Neural cell (in vitro differentiated cells): Measurements from ENCODE around the gene HIVEP2. TPM values are rescaled to one million over a fixed set of nuclear protein-coding genes. Genes with fewer than 3 reads are reported as not detected.
A peak's percentile ranks its signal among the peaks of the same experiment; 100 is the strongest.

Source experiments
- H2AFZ ChIP-seq: fragments of 200-600, 300-800 bp; sonication (generic), shearing (Covaris generic); 2 replicates; pipeline ENCODE4 v1.6.0; 2014; ENCODE audit warnings: low read depth, mild to moderate bottlenecking, antibody characterized with exemption, low read length, moderate library complexity
- H3F3A ChIP-seq: fragments of 200-600 bp; shearing (Covaris generic); 2 replicates; pipeline ENCODE4 v1.6.1; 2016; ENCODE audit warnings: mild to moderate bottlenecking, moderate library complexity, mixed read lengths, antibody characterized with exemption, low read length; ENCODE audit not compliant: insufficient read depth, poor library complexity, severe bottlenecking
- H3K27ac ChIP-seq: fragments of 200-600, 300-800 bp; sonication (generic), shearing (Covaris generic); 2 replicates; pipeline ENCODE4 v1.5.1; 2014; ENCODE audit warnings: mild to moderate bottlenecking, low read length, moderate library complexity
- H3K27me3 ChIP-seq: fragments of 300-800, 200-600 bp; sonication (generic), shearing (Covaris generic); 2 replicates; pipeline ENCODE4 v1.6.0; 2014; ENCODE audit warnings: mild to moderate bottlenecking, low read depth, low read length, moderate library complexity; ENCODE audit not compliant: insufficient read depth
- H3K36me3 ChIP-seq: fragments of 300-800, 200-600 bp; sonication (generic), shearing (Covaris generic); 2 replicates; pipeline ENCODE4 v1.5.1; 2014; ENCODE audit warnings: mild to moderate bottlenecking, antibody characterized with exemption, low read length, moderate library complexity; ENCODE audit not compliant: insufficient read depth
- H3K4me2 ChIP-seq: fragments of 300-800, 200-600 bp; sonication (generic), shearing (Covaris generic); 2 replicates; pipeline ENCODE4 v1.6.0; 2014; ENCODE audit warnings: mild to moderate bottlenecking, low read length
- H3K4me3 ChIP-seq: fragments of 300-800, 200-600 bp; sonication (generic), shearing (Covaris generic); 2 replicates; pipeline ENCODE4 v1.5.1; 2014; ENCODE audit warnings: mild to moderate bottlenecking, low read length, moderate library complexity
- H3K79me2 ChIP-seq: fragments of 200-600 bp; shearing (Covaris generic); replicated peaks from 2 replicates; pipeline ENCODE4 v1.6.0; 2014; ENCODE audit warnings: mild to moderate bottlenecking, low read length, moderate library complexity; ENCODE audit not compliant: insufficient read depth
- H3K9ac ChIP-seq: fragments of 300-800, 200-600 bp; sonication (generic), shearing (Covaris generic); 2 replicates; pipeline ENCODE4 v1.6.1; 2016; ENCODE audit warnings: mild to moderate bottlenecking, low read length, mixed read lengths
- H3K9me2 ChIP-seq: fragments of 200-600 bp; shearing (Covaris generic); 2 replicates; pipeline ENCODE4 v1.6.1; 2016; ENCODE audit warnings: mild to moderate bottlenecking, low read length, mixed read lengths; ENCODE audit not compliant: insufficient read depth
- H3K9me3 ChIP-seq: fragments of 200-600, 300-800 bp; sonication (generic), shearing (Covaris generic); 2 replicates; pipeline ENCODE4 v1.6.1; 2016; ENCODE audit warnings: mild to moderate bottlenecking, mixed run types, low read length, moderate library complexity, mixed read lengths
- H4K20me1 ChIP-seq: fragments of 200-600 bp; shearing (Covaris generic); 2 replicates; pipeline ENCODE4 v1.6.1; 2016; ENCODE audit warnings: mild to moderate bottlenecking, mixed run types; ENCODE audit not compliant: insufficient read depth
- EP300 ChIP-seq: fragments of 450-650 bp; conservative IDR thresholded peaks from 2 replicates; pipeline ENCODE4 v1.6.1; 2014; ENCODE audit warnings: antibody characterized with exemption, mild to moderate bottlenecking, moderate library complexity; ENCODE audit not compliant: poor library complexity, severe bottlenecking
- EZH2 ChIP-seq: fragments of 200-600, 300-800 bp; shearing (Covaris generic), sonication (generic); IDR thresholded peaks from 2 replicates; pipeline ENCODE4 v1.6.1; 2014; ENCODE audit warnings: antibody characterized with exemption, low read length, borderline replicate concordance, mild to moderate bottlenecking; ENCODE audit not compliant: insufficient read depth, poor library complexity, severe bottlenecking
- MXI1 ChIP-seq: fragments of 450-650 bp; conservative IDR thresholded peaks from 2 replicates; pipeline ENCODE4 v1.6.1; 2014; ENCODE audit warnings: antibody characterized with exemption, mild to moderate bottlenecking; ENCODE audit not compliant: poor library complexity, severe bottlenecking
- POLR2AphosphoS5 ChIP-seq: IDR thresholded peaks from 2 replicates; pipeline ENCODE4 v1.6.1; 2012
- RAD21 ChIP-seq: fragments of 450-650 bp; conservative IDR thresholded peaks from 2 replicates; pipeline ENCODE4 v1.6.1; 2014; ENCODE audit warnings: antibody characterized with exemption, mild to moderate bottlenecking, moderate library complexity
- TAF1 ChIP-seq: IDR thresholded peaks from 2 replicates; pipeline ENCODE4 v1.6.1; 2012; ENCODE audit warnings: low read depth
- polyA plus RNA-seq: library from polyadenylated mRNA; depleted of rRNA; stranded (reverse); fragments of >200 nt; gene quantifications from 2 replicates; pipeline ENCODE4 v1.2.3, GENCODE V29; 2014
- TF ChIP-seq, protein P1 (sequence below): IDR thresholded peaks from 2 replicates; pipeline ENCODE4 v1.6.1; 2012; ENCODE audit warnings: borderline replicate concordance
- TF ChIP-seq, protein P2 (sequence below): fragments of 450-650 bp; IDR thresholded peaks from 2 replicates; pipeline ENCODE4 v1.5.1; 2014; ENCODE audit warnings: antibody characterized with exemption, mild to moderate bottlenecking, moderate library complexity; ENCODE audit not compliant: poor library complexity, severe bottlenecking

HIVEP2 gene
- polyA plus RNA-seq, 1 donor from 2014 or later: 6.0 TPM

DNA sequence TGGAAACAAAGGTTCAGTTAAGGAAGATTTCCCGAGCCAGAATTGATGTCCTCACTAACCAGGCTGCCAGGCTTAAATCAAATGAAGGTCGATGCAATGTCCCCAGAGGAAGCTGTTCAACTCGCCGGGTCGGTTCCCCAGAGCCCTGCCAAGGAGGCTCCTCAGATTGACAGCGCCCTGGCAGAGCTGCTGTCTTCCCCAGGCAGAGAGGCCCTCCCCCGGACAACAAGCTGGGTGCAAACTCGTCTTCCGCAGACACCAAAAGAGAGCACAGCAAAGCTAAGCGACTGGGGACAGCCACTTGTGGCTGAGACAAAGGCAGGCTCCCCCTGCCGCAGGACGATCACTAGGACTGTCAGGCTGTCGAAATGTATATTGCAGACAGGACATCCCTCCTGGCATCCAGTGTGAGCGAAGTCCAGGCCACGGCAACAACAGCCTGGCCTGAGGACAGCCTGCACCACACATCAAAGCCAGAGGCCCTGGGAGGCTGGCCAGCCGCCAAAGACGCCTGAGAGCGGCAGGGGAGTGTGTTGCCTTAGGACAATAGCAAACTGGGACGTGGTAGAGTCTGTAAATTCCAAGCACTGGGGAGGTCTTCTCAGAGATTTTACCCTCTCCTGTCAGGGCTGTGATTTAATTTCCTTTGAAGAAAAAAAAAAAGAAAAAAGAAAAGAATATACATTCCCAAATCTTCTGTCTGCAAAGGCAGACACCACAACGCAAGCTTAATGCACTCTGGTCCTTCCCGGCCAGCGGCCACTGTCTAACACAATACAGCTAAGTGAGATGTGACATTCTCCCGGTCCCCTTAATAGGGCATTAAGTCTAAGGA, 99.1 kb downstream of the HIVEP2 start:
- no peaks in the 10 kb centered on the region for H3K27me3 ChIP-seq
- peak overlapping the region; percentile 44 for H3K4me3 ChIP-seq
- no peaks in the 10 kb centered on the region for H3K9me2 ChIP-seq
- H3K79me2 ChIP-seq: no peaks in the 10 kb centered on the region
- H3K36me3 ChIP-seq: no peaks in the 10 kb centered on the region
- H3K4me2 ChIP-seq: no peak overlapping the region
- H3K9me3 ChIP-seq: no peaks in the 10 kb centered on the region
- TF ChIP-seq EP300 (no peak), RAD21 (no peak), POLR2AphosphoS5 (no peak), MXI1 (no peak), EZH2 (no peak)
- TF ChIP-seq, protein P1, sequence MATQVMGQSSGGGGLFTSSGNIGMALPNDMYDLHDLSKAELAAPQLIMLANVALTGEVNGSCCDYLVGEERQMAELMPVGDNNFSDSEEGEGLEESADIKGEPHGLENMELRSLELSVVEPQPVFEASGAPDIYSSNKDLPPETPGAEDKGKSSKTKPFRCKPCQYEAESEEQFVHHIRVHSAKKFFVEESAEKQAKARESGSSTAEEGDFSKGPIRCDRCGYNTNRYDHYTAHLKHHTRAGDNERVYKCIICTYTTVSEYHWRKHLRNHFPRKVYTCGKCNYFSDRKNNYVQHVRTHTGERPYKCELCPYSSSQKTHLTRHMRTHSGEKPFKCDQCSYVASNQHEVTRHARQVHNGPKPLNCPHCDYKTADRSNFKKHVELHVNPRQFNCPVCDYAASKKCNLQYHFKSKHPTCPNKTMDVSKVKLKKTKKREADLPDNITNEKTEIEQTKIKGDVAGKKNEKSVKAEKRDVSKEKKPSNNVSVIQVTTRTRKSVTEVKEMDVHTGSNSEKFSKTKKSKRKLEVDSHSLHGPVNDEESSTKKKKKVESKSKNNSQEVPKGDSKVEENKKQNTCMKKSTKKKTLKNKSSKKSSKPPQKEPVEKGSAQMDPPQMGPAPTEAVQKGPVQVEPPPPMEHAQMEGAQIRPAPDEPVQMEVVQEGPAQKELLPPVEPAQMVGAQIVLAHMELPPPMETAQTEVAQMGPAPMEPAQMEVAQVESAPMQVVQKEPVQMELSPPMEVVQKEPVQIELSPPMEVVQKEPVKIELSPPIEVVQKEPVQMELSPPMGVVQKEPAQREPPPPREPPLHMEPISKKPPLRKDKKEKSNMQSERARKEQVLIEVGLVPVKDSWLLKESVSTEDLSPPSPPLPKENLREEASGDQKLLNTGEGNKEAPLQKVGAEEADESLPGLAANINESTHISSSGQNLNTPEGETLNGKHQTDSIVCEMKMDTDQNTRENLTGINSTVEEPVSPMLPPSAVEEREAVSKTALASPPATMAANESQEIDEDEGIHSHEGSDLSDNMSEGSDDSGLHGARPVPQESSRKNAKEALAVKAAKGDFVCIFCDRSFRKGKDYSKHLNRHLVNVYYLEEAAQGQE: no peak
- TF ChIP-seq, protein P2, sequence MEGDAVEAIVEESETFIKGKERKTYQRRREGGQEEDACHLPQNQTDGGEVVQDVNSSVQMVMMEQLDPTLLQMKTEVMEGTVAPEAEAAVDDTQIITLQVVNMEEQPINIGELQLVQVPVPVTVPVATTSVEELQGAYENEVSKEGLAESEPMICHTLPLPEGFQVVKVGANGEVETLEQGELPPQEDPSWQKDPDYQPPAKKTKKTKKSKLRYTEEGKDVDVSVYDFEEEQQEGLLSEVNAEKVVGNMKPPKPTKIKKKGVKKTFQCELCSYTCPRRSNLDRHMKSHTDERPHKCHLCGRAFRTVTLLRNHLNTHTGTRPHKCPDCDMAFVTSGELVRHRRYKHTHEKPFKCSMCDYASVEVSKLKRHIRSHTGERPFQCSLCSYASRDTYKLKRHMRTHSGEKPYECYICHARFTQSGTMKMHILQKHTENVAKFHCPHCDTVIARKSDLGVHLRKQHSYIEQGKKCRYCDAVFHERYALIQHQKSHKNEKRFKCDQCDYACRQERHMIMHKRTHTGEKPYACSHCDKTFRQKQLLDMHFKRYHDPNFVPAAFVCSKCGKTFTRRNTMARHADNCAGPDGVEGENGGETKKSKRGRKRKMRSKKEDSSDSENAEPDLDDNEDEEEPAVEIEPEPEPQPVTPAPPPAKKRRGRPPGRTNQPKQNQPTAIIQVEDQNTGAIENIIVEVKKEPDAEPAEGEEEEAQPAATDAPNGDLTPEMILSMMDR: no peak
- H3K9ac ChIP-seq: peak overlapping the region; percentile 2
- H3F3A ChIP-seq: no peaks in the 10 kb centered on the region
- H3K27ac ChIP-seq: no peak overlapping the region
- no peak overlapping the region for H2AFZ ChIP-seq
- H4K20me1 ChIP-seq: no peaks in the 10 kb centered on the region

DNA sequence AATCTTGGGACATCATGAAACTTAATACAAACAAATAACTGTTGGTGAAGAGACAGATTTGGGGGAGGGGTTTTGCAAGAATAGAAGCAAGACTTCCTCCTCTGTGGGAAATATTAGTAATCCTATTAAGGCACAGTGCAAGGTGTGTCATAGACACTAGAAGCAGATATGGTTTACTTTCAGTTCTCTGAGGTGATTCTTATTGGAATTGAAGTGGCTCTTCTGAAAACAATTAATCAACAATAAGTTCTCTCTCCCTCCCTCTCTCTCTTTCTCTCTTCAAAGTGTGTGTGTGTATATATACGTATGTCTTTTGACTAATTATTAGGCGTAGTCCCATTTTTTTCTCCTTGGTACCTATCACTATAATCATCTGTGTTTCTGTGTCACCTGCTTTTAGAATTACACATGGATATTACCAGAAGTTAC, 99.8 kb downstream of the HIVEP2 start:
- Histone ChIP-seq H3K4me3 (peak overlapping the region; percentile 44), H2AFZ (no peak overlapping the region), H3K9ac (no peak overlapping the region), H3K4me2 (no peak overlapping the region), H3K36me3 (no peaks in the 10 kb centered on the region), H3F3A (no peaks in the 10 kb centered on the region), H3K9me3 (no peaks in the 10 kb centered on the region), H3K27ac (no peak overlapping the region), H3K9me2 (no peaks in the 10 kb centered on the region), H4K20me1 (no peaks in the 10 kb centered on the region), H3K27me3 (no peaks in the 10 kb centered on the region), H3K79me2 (no peaks in the 10 kb centered on the region)
- TF ChIP-seq TAF1 (no peak), EZH2 (no peak)
- TF ChIP-seq, protein P1: no peak
- TF ChIP-seq, protein P2: no peak
